Activated T-helper 1 cell treated with Interleukin-2 at 50 U/mL for 16 hours (primary cell): ENCODE results near the gene SLC4A2.

ENCODE experiments used
- DNase-seq: peaks from one replicate; pipeline ENCODE4 v3.0.0-alpha.2; 2020; ENCODE audit warnings: low read depth

Gene SLC4A2

GRCh38 chr7:151062399-151063211 lies 3.2 kb downstream of the SLC4A2 start:
- no peak for DNase-seq

GRCh38 chr7:151063212-151063561 lies 3.8 kb downstream of the SLC4A2 start:
- no peak for DNase-seq

- DNase-seq = no peak
These were observed 5.1 kb downstream of the SLC4A2 start for GRCh38 chr7:151064454-151064853.

DNA sequence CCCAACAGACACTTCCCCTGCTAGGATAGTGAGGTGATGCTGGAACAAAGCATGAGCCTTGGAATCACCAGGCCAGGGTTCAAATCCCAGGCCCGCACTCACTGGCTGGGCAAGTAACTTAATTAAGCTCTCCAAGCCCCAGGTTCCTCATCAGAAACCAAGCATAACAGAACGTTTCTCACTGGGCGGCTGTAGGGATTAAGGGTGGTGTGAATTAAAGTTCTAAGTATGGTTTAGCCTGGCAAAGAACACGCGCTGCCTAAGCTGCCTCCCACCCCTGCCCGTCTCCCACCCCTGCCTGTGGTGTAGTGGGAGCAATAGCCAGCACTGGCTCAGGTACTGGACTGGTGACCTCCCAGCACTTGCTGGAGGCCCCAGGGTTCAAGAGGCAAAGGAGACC lies 5.6 kb downstream of the SLC4A2 start:
- no peak for DNase-seq

GRCh38 chr7:151065516-151065915 lies 6.1 kb downstream of the SLC4A2 start:
- no peak for DNase-seq

- no peak for DNase-seq
These were observed 7.0 kb downstream of the SLC4A2 start for GRCh38 chr7:151066273-151066974.

- no peak for DNase-seq
These were observed 8.8 kb downstream of the SLC4A2 start for GRCh38 chr7:151068069-151068773.

DNA sequence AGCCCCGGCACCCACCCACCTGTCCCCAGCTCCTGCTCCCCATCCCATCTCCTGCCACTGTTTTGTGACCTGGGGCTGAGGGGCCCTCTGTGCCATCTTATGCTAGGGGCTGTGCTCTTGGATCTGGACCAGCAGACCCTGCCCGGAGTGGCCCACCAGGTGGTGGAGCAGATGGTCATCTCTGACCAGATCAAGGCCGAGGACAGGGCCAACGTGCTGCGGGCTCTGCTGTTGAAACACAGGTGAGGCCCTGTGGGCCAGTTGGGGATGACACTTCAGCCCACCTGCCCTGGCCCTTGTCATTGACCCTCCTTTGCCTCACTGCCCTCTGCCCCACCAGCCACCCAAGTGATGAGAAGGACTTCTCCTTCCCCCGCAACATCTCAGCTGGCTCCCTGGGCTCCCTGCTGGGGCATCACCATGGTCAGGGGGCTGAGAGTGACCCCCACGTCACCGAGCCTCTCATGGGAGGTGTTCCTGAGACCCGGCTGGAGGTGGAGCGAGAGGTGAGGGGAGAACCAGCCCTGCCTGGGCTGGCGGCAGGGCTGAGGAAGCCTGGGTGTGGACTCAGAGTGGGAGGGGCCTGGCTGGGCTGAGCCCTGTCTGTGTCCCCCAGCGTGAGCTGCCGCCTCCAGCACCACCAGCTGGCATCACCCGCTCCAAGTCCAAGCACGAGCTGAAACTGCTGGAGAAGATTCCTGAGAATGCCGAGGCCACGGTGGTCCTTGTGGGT lies 10.6 kb downstream of the SLC4A2 start:
- no peak for DNase-seq

GRCh38 chr7:151070574-151070960 lies 11.2 kb downstream of the SLC4A2 start:
- no peak for DNase-seq

- no peak for DNase-seq
These were observed 11.9 kb downstream of the SLC4A2 start for GRCh38 chr7:151071032-151071866.

DNA sequence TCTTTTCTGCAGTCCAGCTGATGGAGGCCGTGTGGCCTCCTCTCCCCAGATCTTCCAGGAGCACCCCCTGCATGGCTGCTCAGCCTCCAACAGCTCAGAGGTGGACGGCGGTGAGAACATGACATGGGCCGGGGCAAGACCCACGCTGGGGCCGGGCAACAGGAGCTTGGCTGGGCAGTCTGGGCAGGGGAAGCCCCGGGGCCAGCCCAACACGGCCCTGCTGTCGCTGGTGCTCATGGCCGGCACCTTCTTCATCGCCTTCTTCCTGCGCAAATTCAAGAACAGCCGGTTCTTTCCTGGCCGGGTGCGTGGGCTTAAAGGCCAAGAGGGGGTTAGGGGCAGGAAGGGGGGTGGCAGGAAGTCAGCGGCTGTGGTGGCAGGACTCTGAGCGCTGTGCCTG lies 14.6 kb downstream of the SLC4A2 start:
- no peak for DNase-seq

DNA sequence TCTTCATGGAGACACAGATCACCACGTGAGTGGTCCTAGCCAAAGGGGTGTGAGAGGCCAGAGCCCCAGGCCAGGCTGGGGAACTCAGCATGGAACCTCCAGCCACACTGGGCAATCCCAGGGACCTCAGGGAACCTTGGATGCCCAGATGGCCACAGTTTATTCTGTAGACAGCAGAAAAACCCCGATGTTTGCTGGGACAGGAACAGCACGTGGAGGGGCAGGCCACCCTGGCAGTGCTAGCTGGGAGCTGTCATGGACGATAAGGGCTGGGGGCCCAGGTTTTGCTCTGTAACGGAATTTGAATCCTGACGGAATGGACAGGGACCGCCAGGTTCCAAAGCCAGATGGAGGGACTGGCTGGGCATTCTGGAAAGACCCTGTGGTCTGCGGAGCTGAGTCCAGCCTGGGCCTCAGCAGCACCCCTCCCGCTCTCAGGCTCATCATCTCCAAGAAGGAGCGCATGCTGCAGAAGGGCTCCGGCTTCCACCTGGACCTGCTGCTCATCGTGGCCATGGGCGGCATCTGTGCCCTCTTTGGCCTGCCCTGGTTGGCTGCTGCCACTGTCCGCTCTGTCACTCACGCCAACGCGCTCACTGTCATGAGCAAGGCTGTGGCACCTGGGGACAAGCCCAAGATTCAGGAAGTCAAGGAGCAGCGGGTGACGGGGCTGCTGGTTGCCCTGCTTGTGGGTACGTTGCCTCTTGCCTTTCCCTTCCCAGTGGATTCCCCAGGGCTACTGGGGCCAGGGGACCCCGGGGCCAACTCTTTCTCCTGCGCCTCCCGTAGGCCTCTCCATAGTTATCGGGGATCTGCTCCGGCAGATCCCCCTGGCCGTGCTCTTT lies 15.7 kb downstream of the SLC4A2 start:
- no peak for DNase-seq

DNA sequence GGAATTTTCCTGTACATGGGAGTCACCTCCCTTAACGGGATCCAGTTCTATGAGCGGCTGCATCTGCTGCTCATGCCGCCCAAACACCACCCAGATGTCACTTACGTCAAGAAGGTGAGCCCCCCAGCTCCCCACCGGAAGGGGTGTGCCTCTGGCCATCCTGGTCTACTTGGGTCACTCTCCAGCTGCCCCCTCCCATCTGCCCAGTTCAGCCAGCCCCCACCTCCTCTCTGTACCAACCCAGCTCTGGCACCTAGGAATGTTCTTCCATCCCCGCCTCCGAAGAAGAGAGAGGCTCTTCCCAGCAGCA lies 16.2 kb downstream of the SLC4A2 start:
- DNase-seq = no peak

- no peak for DNase-seq
These were observed 16.6 kb downstream of the SLC4A2 start for GRCh38 chr7:151075978-151076426.

GRCh38 chr7:151076863-151077704 lies 17.7 kb downstream of the SLC4A2 start:
- DNase-seq = no peak

DNA sequence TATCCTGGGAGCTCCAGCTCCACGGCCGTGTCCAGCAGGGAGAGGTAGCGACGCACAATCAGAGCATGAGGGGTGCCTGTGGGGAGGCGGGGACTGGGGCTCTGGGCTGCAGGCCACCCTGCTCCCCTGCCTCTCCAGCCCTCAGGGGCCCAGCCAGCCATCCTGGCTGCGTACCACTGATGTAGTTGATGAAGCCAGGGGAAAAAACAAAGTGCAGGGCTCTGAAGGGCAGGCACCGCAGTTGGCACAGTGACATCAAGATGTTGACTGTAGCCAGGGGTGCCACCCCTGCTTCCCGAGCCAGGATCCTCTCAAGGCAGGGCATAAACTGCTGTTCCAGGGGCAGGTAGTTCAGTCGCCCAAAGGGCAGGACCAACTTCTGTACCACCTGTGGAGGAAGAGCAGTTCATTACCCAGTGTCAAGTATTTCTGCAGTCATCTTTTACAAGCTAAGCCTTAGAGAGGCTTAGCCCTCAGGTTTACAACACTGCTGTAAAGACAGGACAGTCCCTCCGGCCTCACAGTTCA lies 18.4 kb downstream of the SLC4A2 start:
- no peak for DNase-seq

DNA sequence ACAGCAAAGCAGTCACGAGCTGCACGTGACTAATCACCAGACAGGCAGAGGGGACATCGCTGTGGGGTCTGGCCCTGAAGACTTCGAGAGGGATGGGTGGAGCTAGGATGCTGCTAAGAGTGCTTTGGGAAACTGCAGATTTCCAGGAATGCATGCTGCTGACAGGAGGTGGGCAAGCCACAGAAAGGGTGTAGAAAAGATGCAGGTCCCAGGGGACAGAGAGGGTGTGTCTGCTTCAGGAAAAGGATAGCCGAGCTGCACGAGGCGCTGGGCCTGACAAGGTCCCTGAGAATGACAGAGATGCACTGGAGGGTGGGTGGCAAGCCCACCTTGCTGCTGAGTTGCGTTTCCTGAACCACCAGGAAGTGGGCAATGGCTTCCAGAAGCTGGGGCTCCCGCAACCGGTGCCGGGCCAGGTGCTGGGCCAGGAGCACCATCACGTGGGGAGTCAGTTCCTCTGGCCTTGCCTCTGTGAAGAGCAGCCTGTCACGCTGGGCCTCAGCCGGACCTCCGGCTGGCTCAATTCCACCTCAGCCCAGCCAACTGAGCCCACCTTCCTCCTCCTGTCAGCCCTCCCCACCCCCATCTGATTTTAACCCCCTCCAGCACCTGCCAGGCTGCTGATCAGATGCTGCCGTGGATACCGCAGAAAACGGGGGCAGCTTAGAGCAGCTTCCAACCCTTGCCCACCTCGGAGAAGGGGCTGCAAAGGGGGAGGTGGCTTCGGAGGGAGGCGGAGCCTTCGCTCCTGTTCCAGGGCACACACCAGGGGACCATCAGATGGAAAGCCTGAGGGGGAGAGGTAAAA lies 19.0 kb downstream of the SLC4A2 start:
- DNase-seq = no peak

DNA sequence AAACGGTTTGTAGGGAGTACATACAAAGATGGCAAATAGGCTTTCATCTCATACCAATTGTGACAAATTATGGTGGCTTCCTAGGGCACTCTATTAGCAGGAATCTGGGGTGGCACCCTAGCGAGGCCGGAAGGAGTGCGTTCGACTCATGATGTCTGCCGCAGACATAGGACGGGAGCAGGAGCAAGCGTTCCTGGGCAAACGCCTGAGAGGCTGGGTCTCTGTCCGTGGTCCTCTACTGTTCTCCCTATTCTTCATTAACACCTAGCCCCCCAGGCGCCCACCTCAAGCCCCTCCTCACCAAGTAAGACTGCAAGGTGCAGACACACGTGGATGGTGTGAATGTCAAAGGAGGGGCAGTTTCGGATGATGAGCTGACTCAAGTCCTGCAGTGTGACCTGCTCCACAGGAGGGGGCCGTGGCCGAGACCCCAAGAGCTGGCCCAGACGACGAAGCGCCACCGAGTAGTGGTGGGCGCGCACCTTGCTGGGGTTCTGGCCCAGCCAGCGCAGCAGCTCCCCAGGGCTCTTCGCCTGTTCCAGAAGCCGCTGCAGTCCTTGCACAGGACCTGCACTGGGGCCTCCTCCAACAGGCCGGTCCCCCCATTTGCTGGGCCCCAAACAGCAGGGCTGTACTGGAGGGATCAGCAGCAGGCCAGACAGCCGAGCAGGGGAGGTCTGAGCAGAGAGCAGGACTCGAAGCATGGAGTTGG lies 20.0 kb downstream of the SLC4A2 start:
- DNase-seq = no peak
